Measurements from ENCODE around the gene FAM186B. TPM values are rescaled to one million over a fixed set of nuclear protein-coding genes. Genes with fewer than 3 reads are reported as not detected.

The FAM186B gene
- total RNA-seq, 1 experiment from 2014 or later: 0.19 TPM

- H3K4me3 ChIP-seq (ENCODE audit: low read depth, low read length, poor library complexity, severe bottlenecking): no peak overlapping the region
- ChIA-PET CTCF (no interaction called here), POLR2A (ENCODE audit: low non-redundant PET) (no interaction called here)
- BruUV-seq (replicated peaks): no TSS peak
- no peak overlapping the region for H3K27ac ChIP-seq (ENCODE audit: low read depth, low read length, poor library complexity, severe bottlenecking)
- intact Hi-C loops (cut with micrococcal nuclease; ENCODE audit: unreplicated experiment): no loop called here
- TF ChIP-seq EZH2 (IDR thresholded peaks at IDR 0.05; ENCODE audit: borderline replicate concordance, low read depth, low read length, poor library complexity, severe bottlenecking): no peak
- TF ChIP-seq CTCF (conservative IDR thresholded peaks at IDR 0.05; ENCODE audit: low read depth, low read length): no peak
- peaks cover 4% of the 10 kb centered on the region for H3K4me1 ChIP-seq (ENCODE audit: insufficient read depth, low read length, poor library complexity, severe bottlenecking)
- no peaks in the 10 kb centered on the region for H3K36me3 ChIP-seq (ENCODE audit: insufficient read depth, low read length, poor library complexity, severe bottlenecking)
- H3K27me3 ChIP-seq (replicated peaks; ENCODE audit: insufficient read depth, low read depth, low read length, poor library complexity): no peaks in the 10 kb centered on the region
- H3K9me3 ChIP-seq (ENCODE audit: low read depth, low read length, poor library complexity, severe bottlenecking): no peaks in the 10 kb centered on the region
- DNase-seq (ENCODE audit: low spot score): no peak
Observed at GRCh38 chr12:49543914-49544815, 61.3 kb downstream of the FAM186B start.

- Histone ChIP-seq H3K27me3 (replicated peaks; ENCODE audit: insufficient read depth, low read depth, low read length, poor library complexity) (no peaks in the 10 kb centered on the region), H3K4me1 (ENCODE audit: insufficient read depth, low read length, poor library complexity, severe bottlenecking) (peaks cover 4% of the 10 kb centered on the region), H3K9me3 (ENCODE audit: low read depth, low read length, poor library complexity, severe bottlenecking) (no peaks in the 10 kb centered on the region), H3K27ac (ENCODE audit: low read depth, low read length, poor library complexity, severe bottlenecking) (no peak overlapping the region), H3K4me3 (ENCODE audit: low read depth, low read length, poor library complexity, severe bottlenecking) (no peak overlapping the region), H3K36me3 (ENCODE audit: insufficient read depth, low read length, poor library complexity, severe bottlenecking) (no peaks in the 10 kb centered on the region)
- ChIA-PET POLR2A (ENCODE audit: low non-redundant PET) (no interaction called here), CTCF (no interaction called here)
- intact Hi-C loops (cut with micrococcal nuclease; ENCODE audit: unreplicated experiment): no loop called here
- no TSS peak for BruUV-seq (replicated peaks)
- TF ChIP-seq CTCF (conservative IDR thresholded peaks at IDR 0.05; ENCODE audit: low read depth, low read length) (no peak), EZH2 (IDR thresholded peaks at IDR 0.05; ENCODE audit: borderline replicate concordance, low read depth, low read length, poor library complexity, severe bottlenecking) (no peak)
- DNase-seq (ENCODE audit: low spot score): no peak
Observed at GRCh38 chr12:49543221-49543913, 62.1 kb downstream of the FAM186B start.

- H3K27ac ChIP-seq (ENCODE audit: low read depth, low read length, poor library complexity, severe bottlenecking): no peak overlapping the region
- no peak for TF ChIP-seq CTCF (conservative IDR thresholded peaks at IDR 0.05; ENCODE audit: low read depth, low read length)
- TF ChIP-seq EZH2 (IDR thresholded peaks at IDR 0.05; ENCODE audit: borderline replicate concordance, low read depth, low read length, poor library complexity, severe bottlenecking): no peak
- no TSS peak for BruUV-seq (replicated peaks)
- ChIA-PET CTCF (no interaction called here), POLR2A (ENCODE audit: low non-redundant PET) (no interaction called here)
- H3K4me1 ChIP-seq (ENCODE audit: insufficient read depth, low read length, poor library complexity, severe bottlenecking): peaks cover 4% of the 10 kb centered on the region
- no peak for DNase-seq (ENCODE audit: low spot score)
- no peaks in the 10 kb centered on the region for H3K9me3 ChIP-seq (ENCODE audit: low read depth, low read length, poor library complexity, severe bottlenecking)
- no peak overlapping the region for H3K4me3 ChIP-seq (ENCODE audit: low read depth, low read length, poor library complexity, severe bottlenecking)
- intact Hi-C loops (cut with micrococcal nuclease; ENCODE audit: unreplicated experiment): no loop called here
- no peaks in the 10 kb centered on the region for H3K27me3 ChIP-seq (replicated peaks; ENCODE audit: insufficient read depth, low read depth, low read length, poor library complexity)
- H3K36me3 ChIP-seq (ENCODE audit: insufficient read depth, low read length, poor library complexity, severe bottlenecking): no peaks in the 10 kb centered on the region
Observed at GRCh38 chr12:49542592-49543160, 62.8 kb downstream of the FAM186B start.
